AG10803 (cell line): ENCODE measurements around the gene SPECC1L.

Experiments
- DNase-seq: peaks from one replicate; pipeline ENCODE4 v3.0.0; 2010; ENCODE audit warnings: low read depth
- H3K4me3 ChIP-seq: 2 replicates; pipeline ENCODE4 v1.5.1; 2011; ENCODE audit warnings: mild to moderate bottlenecking, low read length, control low read depth
- CTCF ChIP-seq: conservative IDR thresholded peaks from 2 replicates; pipeline ENCODE4 v1.5.1; 2011; ENCODE audit warnings: mild to moderate bottlenecking, low read length, control low read depth, inconsistent platforms

The SPECC1L gene

GRCh38 chr22:24428751-24429410 lies 158.2 kb downstream of the SPECC1L start:
- DNase-seq: no peak
- H3K4me3 ChIP-seq: no peak overlapping the region
- no peak for TF ChIP-seq CTCF

- H3K4me3 ChIP-seq: no peak overlapping the region
- TF ChIP-seq CTCF: no peak
- DNase-seq: no peak
Observed at GRCh38 chr22:24429411-24430365, 159.1 kb downstream of the SPECC1L start.

- DNase-seq: no peak
- no peak for TF ChIP-seq CTCF
- H3K4me3 ChIP-seq: no peak overlapping the region
Observed at GRCh38 chr22:24430431-24431308, 160.0 kb downstream of the SPECC1L start.

- DNase-seq: no peak
- H3K4me3 ChIP-seq: no peak overlapping the region
- no peak for TF ChIP-seq CTCF
Observed at GRCh38 chr22:24431309-24432034, 160.8 kb downstream of the SPECC1L start.

- TF ChIP-seq CTCF: no peak
- peak; percentile 32 for DNase-seq
- H3K4me3 ChIP-seq: no peak overlapping the region
Observed at GRCh38 chr22:24432059-24432853, 161.6 kb downstream of the SPECC1L start.
